AG04450 (cell line): ENCODE data around the gene GPC6. TPM values are rescaled to one million over a fixed set of nuclear protein-coding genes. Genes with fewer than 3 reads are reported as not detected.

ENCODE experiments used
- CTCF ChIA-PET: fragments of 300-600, 350-600 bp; formaldehyde crosslinking; extraction: SDS; loops from one replicate; lab custom pipeline; 2022; ENCODE audit warnings: antibody characterized with exemption, inconsistent platforms; lab: Charles Lee
- POLR2A ChIA-PET: fragments of 350-600 bp; formaldehyde crosslinking; extraction: SDS; loops from one replicate; lab custom pipeline; 2021; ENCODE audit warnings: antibody characterized with exemption, inconsistent platforms; lab: Yijun Ruan, JAX
- DNase-seq: peaks from one replicate; pipeline ENCODE4 v3.0.0-alpha.2; 2011; ENCODE audit warnings: low read depth, low spot score
- H3K27ac ChIP-seq: one replicate; pipeline ENCODE4 v1.5.1; 2012; ENCODE audit warnings: low read depth, low read length, control low read depth
- H3K27me3 ChIP-seq: one replicate; pipeline ENCODE4 v1.6.0; 2012; ENCODE audit warnings: low read length; ENCODE audit not compliant: control insufficient read depth, insufficient read depth
- H3K4me3 ChIP-seq: 2 replicates; pipeline ENCODE4 v1.5.1; 2011; ENCODE audit warnings: mild to moderate bottlenecking, low read depth, low read length, control low read depth
- H3K9me3 ChIP-seq: 2 replicates; pipeline ENCODE4 v1.5.1; 2012; ENCODE audit warnings: low read length; ENCODE audit not compliant: control insufficient read depth, insufficient read depth
- polyA plus RNA-seq: library from polyadenylated mRNA; depleted of rRNA; stranded (reverse); fragments of >200 nt; gene quantifications from 2 replicates; pipeline ENCODE4 v1.2.3, GENCODE V29; 2011
- TF ChIP-seq, protein P1 (sequence below): IDR thresholded peaks from 2 replicates; pipeline ENCODE4 v1.5.1; 2011; ENCODE audit warnings: low read depth, low read length, control low read depth, inconsistent platforms

The GPC6 gene
- polyA plus RNA-seq, 1 experiment = 40.4 TPM

DNA sequence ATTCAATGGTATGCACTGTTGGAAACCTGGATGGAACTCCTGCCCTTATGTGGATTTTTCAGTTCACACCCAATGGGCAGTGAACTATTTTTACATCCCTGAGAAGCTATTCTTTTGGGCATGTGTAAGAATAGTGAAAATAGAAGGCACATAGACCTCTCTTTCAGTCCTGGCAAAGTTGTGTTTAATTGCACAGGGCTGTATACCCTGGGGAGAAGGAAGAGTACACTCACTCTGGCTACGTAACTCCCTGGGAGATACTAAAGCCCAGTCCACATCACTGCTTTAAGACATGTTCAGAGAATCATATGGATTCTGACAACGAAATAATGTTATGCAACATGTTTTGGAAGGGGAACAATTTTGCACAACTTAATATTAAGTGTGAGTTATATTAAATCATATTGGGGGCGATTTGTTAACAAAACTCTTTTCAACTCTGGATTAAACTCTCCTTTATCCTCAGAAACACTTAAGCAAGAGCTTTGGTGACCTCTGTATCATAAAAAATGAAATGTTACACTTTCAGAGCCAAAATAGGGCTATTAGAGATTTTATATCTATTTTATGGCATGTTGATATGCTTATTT is 1086.8 kb downstream of the GPC6 start:
- no peak for DNase-seq
- CTCF ChIA-PET = no interaction called here
- Histone ChIP-seq H3K27me3 (no peaks in the 10 kb centered on the region), H3K27ac (no peak overlapping the region), H3K9me3 (no peaks in the 10 kb centered on the region), H3K4me3 (no peak overlapping the region)
- TF ChIP-seq, protein P1, sequence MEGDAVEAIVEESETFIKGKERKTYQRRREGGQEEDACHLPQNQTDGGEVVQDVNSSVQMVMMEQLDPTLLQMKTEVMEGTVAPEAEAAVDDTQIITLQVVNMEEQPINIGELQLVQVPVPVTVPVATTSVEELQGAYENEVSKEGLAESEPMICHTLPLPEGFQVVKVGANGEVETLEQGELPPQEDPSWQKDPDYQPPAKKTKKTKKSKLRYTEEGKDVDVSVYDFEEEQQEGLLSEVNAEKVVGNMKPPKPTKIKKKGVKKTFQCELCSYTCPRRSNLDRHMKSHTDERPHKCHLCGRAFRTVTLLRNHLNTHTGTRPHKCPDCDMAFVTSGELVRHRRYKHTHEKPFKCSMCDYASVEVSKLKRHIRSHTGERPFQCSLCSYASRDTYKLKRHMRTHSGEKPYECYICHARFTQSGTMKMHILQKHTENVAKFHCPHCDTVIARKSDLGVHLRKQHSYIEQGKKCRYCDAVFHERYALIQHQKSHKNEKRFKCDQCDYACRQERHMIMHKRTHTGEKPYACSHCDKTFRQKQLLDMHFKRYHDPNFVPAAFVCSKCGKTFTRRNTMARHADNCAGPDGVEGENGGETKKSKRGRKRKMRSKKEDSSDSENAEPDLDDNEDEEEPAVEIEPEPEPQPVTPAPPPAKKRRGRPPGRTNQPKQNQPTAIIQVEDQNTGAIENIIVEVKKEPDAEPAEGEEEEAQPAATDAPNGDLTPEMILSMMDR = no peak
- POLR2A ChIA-PET = no interaction called here

DNA sequence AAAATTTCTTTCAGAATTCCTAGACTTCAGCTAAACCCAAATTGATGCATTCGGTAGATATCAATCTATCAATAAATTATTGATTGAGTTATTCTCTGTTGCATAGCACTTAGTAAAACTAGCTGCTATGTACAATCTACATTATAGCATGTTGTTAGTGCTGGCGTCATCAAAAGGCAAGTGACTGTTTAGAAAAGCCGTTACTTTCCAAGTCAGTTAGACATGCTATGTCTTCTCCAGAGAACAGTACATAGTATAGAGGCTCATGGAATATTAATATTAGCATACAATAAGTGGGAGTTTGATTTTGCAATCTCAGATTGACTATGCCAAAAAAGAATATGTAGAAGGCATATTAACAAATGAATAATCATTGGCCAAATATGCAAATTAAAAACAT is 1087.3 kb downstream of the GPC6 start:
- Histone ChIP-seq H3K27me3 (no peaks in the 10 kb centered on the region), H3K4me3 (no peak overlapping the region), H3K9me3 (no peaks in the 10 kb centered on the region), H3K27ac (no peak overlapping the region)
- ChIA-PET CTCF (no interaction called here), POLR2A (no interaction called here)
- TF ChIP-seq, protein P1 = no peak
- DNase-seq = no peak

DNA sequence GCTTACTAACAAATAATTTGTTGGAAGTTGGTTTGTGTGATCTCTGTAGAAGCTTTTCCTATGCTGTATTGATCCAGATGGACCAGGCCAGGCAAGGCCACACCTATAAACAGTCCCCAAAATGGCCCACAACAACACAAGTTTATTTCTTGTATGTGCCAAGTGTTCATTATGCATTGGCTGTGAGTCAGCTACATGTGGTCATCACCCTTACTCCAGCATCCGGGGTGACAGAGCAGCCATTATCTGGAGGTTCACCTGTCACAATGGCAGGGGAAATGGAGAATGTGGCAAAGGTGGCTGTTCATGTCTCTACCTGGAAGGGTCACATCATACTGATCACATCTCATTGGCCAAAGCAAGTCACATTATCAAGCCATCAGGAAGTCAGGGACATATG is 1088.6 kb downstream of the GPC6 start:
- POLR2A ChIA-PET = no interaction called here

DNA sequence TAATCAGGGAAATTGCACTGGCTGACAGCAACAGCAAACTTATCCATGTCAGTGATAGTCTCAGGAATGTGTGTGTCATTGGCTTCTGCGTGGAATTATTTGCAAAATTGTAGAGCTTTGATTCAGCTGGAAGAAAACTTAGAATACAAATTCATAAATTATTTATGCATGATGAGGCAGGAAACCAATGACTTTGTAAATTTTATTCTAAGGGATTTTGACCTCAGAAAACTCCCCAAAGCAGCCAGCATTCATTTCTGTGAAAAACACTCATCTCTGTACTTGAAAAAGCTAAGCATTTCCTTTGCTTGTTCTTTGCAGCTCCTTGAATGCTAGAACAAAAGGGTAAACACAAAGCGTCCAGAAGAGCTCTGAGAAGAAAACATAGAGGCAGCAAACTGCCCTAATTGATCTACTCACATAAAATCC is 1090.5 kb downstream of the GPC6 start:
- POLR2A ChIA-PET = interaction anchor here (1.0 kb wide), 1 partner anchor 13 kb away, joined by 5 read pairs; no protein-coding TSS in a partner anchor
- Histone ChIP-seq H3K4me3 (no peak overlapping the region), H3K27ac (peak overlapping the region; percentile 40)

More for the DNA sequence above, 1088.6 kb downstream of the GPC6 start:
- Histone ChIP-seq H3K27me3 (no peaks in the 10 kb centered on the region), H3K9me3 (no peaks in the 10 kb centered on the region), H3K27ac (no peak overlapping the region), H3K4me3 (no peak overlapping the region)
- CTCF ChIA-PET = no interaction called here
- TF ChIP-seq, protein P1 = no peak
- no peak for DNase-seq

DNA sequence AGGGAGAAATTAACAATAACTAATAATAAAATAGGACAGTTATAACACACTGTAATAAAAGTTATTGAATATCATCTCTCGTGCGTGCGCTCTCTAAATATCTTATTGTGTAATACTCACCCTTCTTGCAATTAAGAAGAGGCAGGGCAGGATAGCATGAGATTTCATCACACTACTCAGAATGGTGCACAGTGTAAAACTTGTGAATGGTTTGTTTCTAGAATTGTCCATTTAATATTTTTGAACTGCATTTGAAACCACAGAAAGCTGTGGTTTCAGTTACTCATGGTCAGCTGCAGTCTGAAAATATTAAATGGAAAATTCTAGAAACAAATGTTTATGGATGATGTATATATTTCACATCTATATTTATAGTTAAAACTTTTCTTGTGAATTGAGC is 1091.8 kb downstream of the GPC6 start:
- DNase-seq = no peak
- H3K27ac ChIP-seq = no peak overlapping the region

More for the DNA sequence above, 1090.5 kb downstream of the GPC6 start:
- TF ChIP-seq, protein P1 = no peak
- CTCF ChIA-PET = interaction anchor here (0.7 to 1.5 kb wide), 2 partner anchors 10 to 26 kb away, joined by 3 read pairs; no protein-coding TSS in a partner anchor
- Histone ChIP-seq H3K27me3 (no peaks in the 10 kb centered on the region), H3K9me3 (no peaks in the 10 kb centered on the region)
- DNase-seq = no peak

More for the DNA sequence above, 1091.8 kb downstream of the GPC6 start:
- TF ChIP-seq, protein P1 = no peak
- ChIA-PET CTCF (no interaction called here), POLR2A (interaction anchor here (1.0 kb wide), 1 partner anchor 10 kb away, joined by 3 read pairs; no protein-coding TSS in a partner anchor)
- no peaks in the 10 kb centered on the region for H3K27me3 ChIP-seq
- H3K4me3 ChIP-seq = no peak overlapping the region
- no peaks in the 10 kb centered on the region for H3K9me3 ChIP-seq
